ENCODE data around the gene PATE1.

Gene PATE1

DNA sequence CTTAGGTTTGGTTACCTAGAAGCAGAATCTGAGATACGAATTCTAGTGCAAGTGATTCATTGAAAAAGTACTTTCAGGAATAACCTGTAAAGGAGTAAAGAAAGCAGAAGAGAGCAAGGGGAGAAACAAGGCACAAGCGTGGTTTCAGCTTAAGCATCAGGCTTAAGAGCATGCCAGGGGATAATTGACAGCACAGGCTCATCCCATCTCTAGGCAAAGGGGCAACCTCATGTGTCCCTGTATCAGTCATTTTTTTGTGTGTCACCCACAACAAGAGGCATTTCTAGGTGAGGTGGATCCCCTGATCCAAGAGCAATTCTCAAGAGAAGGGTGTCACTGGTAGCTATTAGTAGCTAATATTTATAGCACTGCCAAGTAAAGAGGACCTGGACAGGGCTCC lies 24.5 kb downstream of the PATE1 start:
- no peaks in the 10 kb centered on the region for H3K36me3 ChIP-seq (ENCODE audit: control insufficient read depth, insufficient read depth, low read length)
- no peaks in the 10 kb centered on the region for H3K4me1 ChIP-seq
- H3K4me3 ChIP-seq (ENCODE audit: low read depth, low read length): no peak overlapping the region
- H2AFZ ChIP-seq: no peak overlapping the region
- TF ChIP-seq, protein P1, sequence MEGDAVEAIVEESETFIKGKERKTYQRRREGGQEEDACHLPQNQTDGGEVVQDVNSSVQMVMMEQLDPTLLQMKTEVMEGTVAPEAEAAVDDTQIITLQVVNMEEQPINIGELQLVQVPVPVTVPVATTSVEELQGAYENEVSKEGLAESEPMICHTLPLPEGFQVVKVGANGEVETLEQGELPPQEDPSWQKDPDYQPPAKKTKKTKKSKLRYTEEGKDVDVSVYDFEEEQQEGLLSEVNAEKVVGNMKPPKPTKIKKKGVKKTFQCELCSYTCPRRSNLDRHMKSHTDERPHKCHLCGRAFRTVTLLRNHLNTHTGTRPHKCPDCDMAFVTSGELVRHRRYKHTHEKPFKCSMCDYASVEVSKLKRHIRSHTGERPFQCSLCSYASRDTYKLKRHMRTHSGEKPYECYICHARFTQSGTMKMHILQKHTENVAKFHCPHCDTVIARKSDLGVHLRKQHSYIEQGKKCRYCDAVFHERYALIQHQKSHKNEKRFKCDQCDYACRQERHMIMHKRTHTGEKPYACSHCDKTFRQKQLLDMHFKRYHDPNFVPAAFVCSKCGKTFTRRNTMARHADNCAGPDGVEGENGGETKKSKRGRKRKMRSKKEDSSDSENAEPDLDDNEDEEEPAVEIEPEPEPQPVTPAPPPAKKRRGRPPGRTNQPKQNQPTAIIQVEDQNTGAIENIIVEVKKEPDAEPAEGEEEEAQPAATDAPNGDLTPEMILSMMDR (IDR thresholded peaks at IDR 0.05): no peak
- H3K9ac ChIP-seq: no peak overlapping the region
- no peak overlapping the region for H3K4me2 ChIP-seq (ENCODE audit: low read length)
- H3K9me3 ChIP-seq (ENCODE audit: control insufficient read depth, low read length): no peaks in the 10 kb centered on the region
- no peaks in the 10 kb centered on the region for H3K79me2 ChIP-seq
- no peak overlapping the region for H3K27ac ChIP-seq
- H3K27me3 ChIP-seq (ENCODE audit: control insufficient read depth, insufficient read depth, low read length): no peaks in the 10 kb centered on the region

DNA sequence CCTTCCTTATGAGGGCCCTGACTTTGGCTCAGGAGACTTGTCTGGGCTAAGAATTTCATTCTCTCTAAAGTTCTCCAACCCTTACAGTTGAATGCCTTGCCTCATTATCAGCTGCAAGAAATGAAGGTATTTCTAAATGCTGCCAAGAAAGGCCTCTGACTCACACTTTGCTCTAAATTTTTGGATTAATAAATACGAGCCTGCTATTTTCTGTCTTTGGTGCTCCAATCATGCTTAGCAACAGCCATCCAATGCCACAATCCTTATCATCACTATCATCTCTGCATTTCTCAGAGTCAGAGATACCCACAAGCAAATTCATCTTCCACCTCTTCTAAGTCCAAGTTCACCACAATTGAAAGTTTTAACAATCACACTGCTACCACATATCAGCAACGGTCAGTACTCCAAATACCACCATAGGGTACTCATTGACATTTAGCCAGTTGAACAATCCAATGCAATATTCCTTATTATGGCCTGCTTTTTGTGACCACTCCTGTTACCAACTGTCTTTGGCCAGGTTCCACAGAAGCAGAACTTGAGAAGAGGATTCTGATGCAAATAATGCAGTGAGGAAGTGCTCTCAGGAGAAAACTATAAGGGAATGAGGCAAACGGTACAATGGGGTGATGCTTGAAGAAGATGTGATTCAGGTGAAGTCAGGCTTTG lies 26.9 kb downstream of the PATE1 start:
- no peaks in the 10 kb centered on the region for H3K4me1 ChIP-seq
- H3K9ac ChIP-seq: no peak overlapping the region
- H3K27ac ChIP-seq: no peak overlapping the region
- H3K4me3 ChIP-seq (ENCODE audit: low read depth, low read length): no peak overlapping the region
- H3K79me2 ChIP-seq: no peaks in the 10 kb centered on the region
- no peaks in the 10 kb centered on the region for H3K27me3 ChIP-seq (ENCODE audit: control insufficient read depth, insufficient read depth, low read length)
- H3K9me3 ChIP-seq (ENCODE audit: control insufficient read depth, low read length): no peaks in the 10 kb centered on the region
- H3K36me3 ChIP-seq (ENCODE audit: control insufficient read depth, insufficient read depth, low read length): no peaks in the 10 kb centered on the region
- no peak overlapping the region for H3K4me2 ChIP-seq (ENCODE audit: low read length)
- TF ChIP-seq, protein P1 (IDR thresholded peaks at IDR 0.05): no peak
- H2AFZ ChIP-seq: no peak overlapping the region

DNA sequence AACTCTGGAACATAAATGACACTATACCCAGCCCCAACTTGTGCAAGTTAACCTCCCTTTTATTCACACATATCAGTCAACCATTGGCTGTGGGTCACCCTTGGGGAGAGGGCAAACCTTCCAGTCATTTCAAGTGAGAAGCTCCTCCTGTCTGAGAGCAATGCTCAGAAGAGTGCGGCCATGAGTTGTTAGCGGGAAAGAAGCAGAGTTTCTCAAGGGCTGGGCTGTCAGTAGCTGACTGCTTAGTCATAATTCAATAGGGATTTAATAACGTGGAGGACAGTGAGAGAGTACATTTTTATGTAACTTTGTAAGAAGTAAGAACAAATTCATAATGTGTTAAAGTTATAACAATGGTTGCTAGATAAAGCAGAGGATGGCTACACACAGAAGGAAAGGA lies 27.4 kb downstream of the PATE1 start:
- H3K36me3 ChIP-seq (ENCODE audit: control insufficient read depth, insufficient read depth, low read length): no peaks in the 10 kb centered on the region
- no peak overlapping the region for H2AFZ ChIP-seq
- H3K79me2 ChIP-seq: no peaks in the 10 kb centered on the region
- TF ChIP-seq, protein P1 (IDR thresholded peaks at IDR 0.05): no peak
- no peak overlapping the region for H3K9ac ChIP-seq
- no peaks in the 10 kb centered on the region for H3K9me3 ChIP-seq (ENCODE audit: control insufficient read depth, low read length)
- H3K27me3 ChIP-seq (ENCODE audit: control insufficient read depth, insufficient read depth, low read length): no peaks in the 10 kb centered on the region
- H3K27ac ChIP-seq: no peak overlapping the region
- no peaks in the 10 kb centered on the region for H3K4me1 ChIP-seq
- H3K4me2 ChIP-seq (ENCODE audit: low read length): no peak overlapping the region
- no peak overlapping the region for H3K4me3 ChIP-seq (ENCODE audit: low read depth, low read length)

DNA sequence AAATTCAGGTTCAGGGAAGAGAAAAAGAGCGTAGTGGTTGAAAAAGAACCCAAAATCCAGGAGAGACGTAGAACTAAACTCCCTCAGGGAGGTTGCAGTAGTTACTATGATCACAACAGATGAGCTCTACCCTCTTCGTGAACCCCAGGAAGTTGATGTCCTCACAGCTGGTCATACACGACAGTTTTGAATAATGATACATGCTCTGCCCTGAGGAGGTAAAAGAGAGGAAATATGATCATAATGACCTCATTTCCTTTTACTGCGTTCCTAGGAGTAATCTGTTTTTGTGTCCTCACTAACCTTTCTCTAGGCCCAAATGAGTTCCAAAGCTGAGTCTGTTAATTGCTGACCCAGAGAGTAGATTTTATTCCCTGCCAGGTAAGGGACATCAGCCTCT lies 31.2 kb downstream of the PATE1 start:
- Histone ChIP-seq H3K27me3 (ENCODE audit: control insufficient read depth, insufficient read depth, low read length) (no peaks in the 10 kb centered on the region), H3K4me3 (ENCODE audit: low read depth, low read length) (no peak overlapping the region), H3K4me1 (no peaks in the 10 kb centered on the region), H3K79me2 (no peaks in the 10 kb centered on the region), H3K4me2 (ENCODE audit: low read length) (no peak overlapping the region), H3K9me3 (ENCODE audit: control insufficient read depth, low read length) (no peaks in the 10 kb centered on the region), H3K27ac (no peak overlapping the region), H3K9ac (no peak overlapping the region), H2AFZ (no peak overlapping the region), H3K36me3 (ENCODE audit: control insufficient read depth, insufficient read depth, low read length) (no peaks in the 10 kb centered on the region)
- TF ChIP-seq, protein P1 (IDR thresholded peaks at IDR 0.05): no peak

DNA sequence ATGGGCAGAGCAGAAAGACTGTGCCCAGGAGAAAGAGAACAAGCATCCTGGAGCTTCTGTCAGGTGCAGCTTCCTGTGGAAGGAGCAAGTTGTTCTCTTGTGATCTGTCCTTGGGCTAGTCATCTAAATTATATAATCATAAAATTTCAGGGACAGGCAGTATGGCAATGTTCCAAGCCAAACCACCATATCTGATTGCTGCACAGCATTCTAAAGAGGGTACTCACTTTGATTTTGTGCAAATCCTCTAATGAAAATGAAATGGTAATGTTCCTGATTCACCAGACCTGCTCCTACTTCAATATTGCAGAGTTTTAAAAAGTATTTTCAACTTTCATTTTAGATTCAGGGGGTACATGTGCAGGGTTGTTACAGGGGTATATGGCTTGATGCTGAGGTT lies 32.6 kb downstream of the PATE1 start, which contains the start of gene PATE2:
TSS of gene PATE2 (minus strand) at position 101 of the 400 bp plus-strand sequence. CDS start at position 46, 55 bp downstream.
- H3K27ac ChIP-seq: no peak within 1 kb of the TSS
- no peaks in the 10 kb centered on the region for H3K79me2 ChIP-seq
- no peaks in the 10 kb centered on the region for H3K4me1 ChIP-seq
- H3K36me3 ChIP-seq (ENCODE audit: control insufficient read depth, insufficient read depth, low read length): no peaks in the 10 kb centered on the region
- no peaks in the 10 kb centered on the region for H3K9me3 ChIP-seq (ENCODE audit: control insufficient read depth, low read length)
- no peaks in the 10 kb centered on the region for H3K27me3 ChIP-seq (ENCODE audit: control insufficient read depth, insufficient read depth, low read length)
- H3K4me3 ChIP-seq (ENCODE audit: low read depth, low read length): no peak within 1 kb of the TSS
- TF ChIP-seq, protein P1 (IDR thresholded peaks at IDR 0.05): no peak
- no peak within 1 kb of the TSS for H2AFZ ChIP-seq
- no peak within 1 kb of the TSS for H3K9ac ChIP-seq
- no peak within 1 kb of the TSS for H3K4me2 ChIP-seq (ENCODE audit: low read length)
